ENCODE measurements around the gene TCF12.
"Not testable (repeated sequence)": the region's sequence is repeated elsewhere in the genome, so short reads cannot be mapped to it uniquely, and the experiment has no call there.

TCF12 gene

GRCh38 chr15:57005244-57005643 lies 86.8 kb downstream of the TCF12 start:
- intact Hi-C loops (cut with DNase I), result no loop called here
- DNase-seq, result no peak

- intact Hi-C loops (cut with DNase I); DNase-seq: not testable (repeated sequence)
These were observed 89.4 kb downstream of the TCF12 start for GRCh38 chr15:57007797-57008196.

- intact Hi-C loops (cut with DNase I), result loop anchor here (10.0 kb wide), 1 partner anchor 204 kb away; no protein-coding TSS in a partner anchor
- DNase-seq, result no peak
These were observed 92.3 kb downstream of the TCF12 start for GRCh38 chr15:57010724-57011123.

GRCh38 chr15:57012556-57012955 lies 94.1 kb downstream of the TCF12 start:
- intact Hi-C loops (cut with DNase I), result loop anchor here (10.0 kb wide), 1 partner anchor 202 kb away; no protein-coding TSS in a partner anchor
- no peak for DNase-seq

GRCh38 chr15:57014896-57015295 lies 96.5 kb downstream of the TCF12 start:
- intact Hi-C loops (cut with DNase I), result loop anchor here (5.0 to 10.0 kb wide), 2 partner anchors 62 to 200 kb away; no protein-coding TSS in a partner anchor

GRCh38 chr15:57015360-57015759 lies 96.9 kb downstream of the TCF12 start:
- intact Hi-C loops (cut with DNase I), result loop anchor here (5.0 to 10.0 kb wide), 2 partner anchors 62 to 199 kb away; no protein-coding TSS in a partner anchor
- DNase-seq, result no peak

More at GRCh38 chr15:57014896-57015295, 96.5 kb downstream of the TCF12 start:
- not testable (repeated sequence) for DNase-seq

GRCh38 chr15:57015897-57016296 lies 97.5 kb downstream of the TCF12 start:
- no peak for DNase-seq
- intact Hi-C loops (cut with DNase I), result loop anchor here (5.0 to 10.0 kb wide), 2 partner anchors 61 to 199 kb away; no protein-coding TSS in a partner anchor

GRCh38 chr15:57017024-57017423 lies 98.6 kb downstream of the TCF12 start:
- DNase-seq, result no peak
- intact Hi-C loops (cut with DNase I), result loop anchor here (5.0 to 10.0 kb wide), 2 partner anchors 60 to 198 kb away; no protein-coding TSS in a partner anchor

GRCh38 chr15:57018151-57018550 lies 99.7 kb downstream of the TCF12 start:
- intact Hi-C loops (cut with DNase I), result loop anchor here (5.0 to 10.0 kb wide), 2 partner anchors 59 to 197 kb away; no protein-coding TSS in a partner anchor
- DNase-seq, result no peak

GRCh38 chr15:57019496-57020160 lies 101.2 kb downstream of the TCF12 start:
- intact Hi-C loops (cut with DNase I), result loop anchor here (5.0 to 10.0 kb wide), 3 partner anchors 58 to 195 kb away; no protein-coding TSS in a partner anchor
- DNase-seq, result no peak

GRCh38 chr15:57025264-57025926 lies 107.0 kb downstream of the TCF12 start:
- intact Hi-C loops (cut with DNase I), result loop anchor here (10.0 kb wide), 1 partner anchor 101 kb away; no protein-coding TSS in a partner anchor
- peak in 1 of 10 donors; percentile 29 for DNase-seq

- DNase-seq, result no peak
- intact Hi-C loops (cut with DNase I), result loop anchor here (10.0 kb wide), 1 partner anchor 101 kb away; no protein-coding TSS in a partner anchor
These were observed 107.7 kb downstream of the TCF12 start for GRCh38 chr15:57026016-57026592.

- intact Hi-C loops (cut with DNase I), result loop anchor here (10.0 kb wide), 1 partner anchor 103 kb away; no protein-coding TSS in a partner anchor
- DNase-seq, result no peak
These were observed 109.2 kb downstream of the TCF12 start for GRCh38 chr15:57027596-57027995.

- intact Hi-C loops (cut with DNase I), result loop anchor here (10.0 kb wide), 1 partner anchor 103 kb away; no protein-coding TSS in a partner anchor
These were observed 109.7 kb downstream of the TCF12 start for GRCh38 chr15:57028176-57028575.

GRCh38 chr15:57030011-57030410 lies 111.6 kb downstream of the TCF12 start:
- intact Hi-C loops (cut with DNase I), result no loop called here
- DNase-seq, result no peak

More at GRCh38 chr15:57028176-57028575, 109.7 kb downstream of the TCF12 start:
- DNase-seq, result peak in 1 of 10 donors; percentile 60

- intact Hi-C loops (cut with DNase I), result no loop called here
- DNase-seq, result no peak
These were observed 112.6 kb downstream of the TCF12 start for GRCh38 chr15:57031082-57031481.

- peak in 6 of 10 donors; percentile 16 to 79 (median 40) for DNase-seq
- intact Hi-C loops (cut with DNase I), result no loop called here
These were observed 113.2 kb downstream of the TCF12 start for GRCh38 chr15:57031605-57032004.

- no peak for DNase-seq
- intact Hi-C loops (cut with DNase I), result no loop called here
These were observed 113.9 kb downstream of the TCF12 start for GRCh38 chr15:57032338-57032737.

GRCh38 chr15:57033715-57034439 lies 115.4 kb downstream of the TCF12 start:
- DNase-seq, result no peak
- intact Hi-C loops (cut with DNase I), result no loop called here

GRCh38 chr15:57034613-57035012 lies 116.2 kb downstream of the TCF12 start:
- DNase-seq, result no peak
- intact Hi-C loops (cut with DNase I), result no loop called here
